SIG-M5 treated with dmso at 0.1 percent for 504 hours (cell line): Measurements from ENCODE around the gene TTC19.
"Not testable (repeated sequence)": the region's sequence is repeated elsewhere in the genome, so short reads cannot be mapped to it uniquely, and the experiment has no call there.

Experiments
- DNase-seq: peaks from one replicate; lab custom pipeline; 2025; ENCODE audit not compliant: unreplicated experiment; lab: John Stamatoyannopoulos, UW

TTC19 gene

GRCh38 chr17:15972497-15972951 is 27.1 kb upstream of the TTC19 start:
- DNase-seq, result no peak

GRCh38 chr17:15973016-15973415 is 26.6 kb upstream of the TTC19 start:
- no peak for DNase-seq

- no peak for DNase-seq
Measured at GRCh38 chr17:15973834-15974233, 25.8 kb upstream of the TTC19 start.

GRCh38 chr17:15977894-15978293 is 21.7 kb upstream of the TTC19 start:
- no peak for DNase-seq

GRCh38 chr17:15978606-15979005 is 21.0 kb upstream of the TTC19 start:
- DNase-seq, result no peak

- not testable (repeated sequence) for DNase-seq
Measured at GRCh38 chr17:15979013-15979412, 20.6 kb upstream of the TTC19 start.

GRCh38 chr17:15981208-15981607 is 18.4 kb upstream of the TTC19 start:
- peak; percentile 29 for DNase-seq

- peak; percentile 39 for DNase-seq
Measured at GRCh38 chr17:15981646-15982580, 17.7 kb upstream of the TTC19 start.

GRCh38 chr17:15996322-15996721 is 3.3 kb upstream of the TTC19 start:
- no peak for DNase-seq

GRCh38 chr17:15998031-15998562 is 1.5 kb upstream of the TTC19 start:
- no peak for DNase-seq

GRCh38 chr17:15999974-16000827 is 577 bp downstream of the TTC19 start:
- DNase-seq, result no peak

GRCh38 chr17:16001226-16001897 is 1.7 kb downstream of the TTC19 start:
- DNase-seq, result no peak

- no peak for DNase-seq
Measured at GRCh38 chr17:16002708-16003260, 3.2 kb downstream of the TTC19 start.

GRCh38 chr17:16003841-16004240 is 4.2 kb downstream of the TTC19 start:
- no peak for DNase-seq

- no peak for DNase-seq
Measured at GRCh38 chr17:16005636-16006035, 6.0 kb downstream of the TTC19 start.

GRCh38 chr17:16007439-16007838 is 7.8 kb downstream of the TTC19 start:
- DNase-seq, result no peak

- no peak for DNase-seq
Measured at GRCh38 chr17:16013943-16014407, 14.4 kb downstream of the TTC19 start.

- no peak for DNase-seq
Measured at GRCh38 chr17:16019347-16019746, 19.7 kb downstream of the TTC19 start.

- no peak for DNase-seq
Measured at GRCh38 chr17:16023881-16024280, 24.3 kb downstream of the TTC19 start.

GRCh38 chr17:16025202-16025601 is 25.6 kb downstream of the TTC19 start:
- no peak for DNase-seq

GRCh38 chr17:16026895-16027294 is 27.3 kb downstream of the TTC19 start:
- DNase-seq, result no peak
